ENCODE measurements around the gene ABCC4.

The ABCC4 gene, protein sequence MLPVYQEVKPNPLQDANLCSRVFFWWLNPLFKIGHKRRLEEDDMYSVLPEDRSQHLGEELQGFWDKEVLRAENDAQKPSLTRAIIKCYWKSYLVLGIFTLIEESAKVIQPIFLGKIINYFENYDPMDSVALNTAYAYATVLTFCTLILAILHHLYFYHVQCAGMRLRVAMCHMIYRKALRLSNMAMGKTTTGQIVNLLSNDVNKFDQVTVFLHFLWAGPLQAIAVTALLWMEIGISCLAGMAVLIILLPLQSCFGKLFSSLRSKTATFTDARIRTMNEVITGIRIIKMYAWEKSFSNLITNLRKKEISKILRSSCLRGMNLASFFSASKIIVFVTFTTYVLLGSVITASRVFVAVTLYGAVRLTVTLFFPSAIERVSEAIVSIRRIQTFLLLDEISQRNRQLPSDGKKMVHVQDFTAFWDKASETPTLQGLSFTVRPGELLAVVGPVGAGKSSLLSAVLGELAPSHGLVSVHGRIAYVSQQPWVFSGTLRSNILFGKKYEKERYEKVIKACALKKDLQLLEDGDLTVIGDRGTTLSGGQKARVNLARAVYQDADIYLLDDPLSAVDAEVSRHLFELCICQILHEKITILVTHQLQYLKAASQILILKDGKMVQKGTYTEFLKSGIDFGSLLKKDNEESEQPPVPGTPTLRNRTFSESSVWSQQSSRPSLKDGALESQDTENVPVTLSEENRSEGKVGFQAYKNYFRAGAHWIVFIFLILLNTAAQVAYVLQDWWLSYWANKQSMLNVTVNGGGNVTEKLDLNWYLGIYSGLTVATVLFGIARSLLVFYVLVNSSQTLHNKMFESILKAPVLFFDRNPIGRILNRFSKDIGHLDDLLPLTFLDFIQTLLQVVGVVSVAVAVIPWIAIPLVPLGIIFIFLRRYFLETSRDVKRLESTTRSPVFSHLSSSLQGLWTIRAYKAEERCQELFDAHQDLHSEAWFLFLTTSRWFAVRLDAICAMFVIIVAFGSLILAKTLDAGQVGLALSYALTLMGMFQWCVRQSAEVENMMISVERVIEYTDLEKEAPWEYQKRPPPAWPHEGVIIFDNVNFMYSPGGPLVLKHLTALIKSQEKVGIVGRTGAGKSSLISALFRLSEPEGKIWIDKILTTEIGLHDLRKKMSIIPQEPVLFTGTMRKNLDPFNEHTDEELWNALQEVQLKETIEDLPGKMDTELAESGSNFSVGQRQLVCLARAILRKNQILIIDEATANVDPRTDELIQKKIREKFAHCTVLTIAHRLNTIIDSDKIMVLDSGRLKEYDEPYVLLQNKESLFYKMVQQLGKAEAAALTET (N-terminal part only)

DNA sequence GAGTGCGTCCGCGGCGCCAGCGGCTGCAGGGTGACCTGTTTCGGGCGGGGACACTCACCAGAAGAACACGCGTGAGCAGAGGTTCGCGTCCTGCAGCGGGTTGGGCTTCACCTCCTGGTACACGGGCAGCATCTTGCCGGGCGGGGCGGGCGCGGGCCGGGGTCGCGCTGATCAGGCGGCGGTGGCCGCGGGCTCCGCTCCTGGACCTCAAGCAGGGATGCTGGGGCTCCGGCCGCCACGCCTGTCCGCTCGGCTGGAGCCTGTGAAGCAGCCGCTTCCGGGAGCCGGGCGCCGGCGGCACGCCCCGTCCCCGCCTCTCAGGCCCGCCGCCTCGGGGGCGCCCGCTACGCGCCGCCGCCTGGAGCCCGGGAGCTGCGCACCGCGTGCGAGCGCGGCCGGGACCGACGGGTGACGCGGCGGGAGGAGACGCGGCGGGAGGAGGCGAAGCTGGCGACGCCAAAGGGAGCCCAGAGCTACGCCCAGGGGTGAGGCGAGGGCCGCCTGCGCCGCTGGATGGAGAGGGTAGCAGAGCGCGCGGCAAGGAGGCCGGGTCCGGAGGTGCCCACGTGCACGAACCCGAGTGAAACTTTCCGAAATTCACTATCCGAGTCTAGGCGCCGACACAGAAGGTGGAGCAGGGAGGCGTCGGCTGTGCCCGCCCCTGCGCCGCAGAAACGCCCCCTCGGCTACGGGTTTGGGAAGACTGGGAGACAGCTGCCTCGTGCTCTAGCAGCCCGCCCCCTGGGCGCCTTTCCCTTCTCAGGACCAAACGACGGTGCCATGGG lies at the start of gene ABCC4:
Gene ABCC4, minus strand, starts transcription at position 269 of the 785 bp plus-strand sequence. Its CDS starts 137 bp downstream, at position 132.
- no peak for FAIRE-seq
- DNase-seq (ENCODE audit: low spot score), result peak; percentile 75

- FAIRE-seq, result no peak
- DNase-seq (ENCODE audit: low spot score), result peak; percentile 12
These were observed 48.0 kb upstream of the ABCC4 start for GRCh38 chr13:95349267-95349666.

- FAIRE-seq (no peak), DNase-seq (ENCODE audit: low spot score) (no peak)
These were observed 42.7 kb upstream of the ABCC4 start for GRCh38 chr13:95343944-95344343.

GRCh38 chr13:95341441-95341840 lies 40.2 kb upstream of the ABCC4 start:
- FAIRE-seq, result no peak

GRCh38 chr13:95338905-95339304 lies 37.7 kb upstream of the ABCC4 start:
- DNase-seq (ENCODE audit: low spot score), result no peak
- no peak for FAIRE-seq

More at GRCh38 chr13:95341441-95341840, 40.2 kb upstream of the ABCC4 start:
- no peak for DNase-seq (ENCODE audit: low spot score)

GRCh38 chr13:95337597-95337996 lies 36.3 kb upstream of the ABCC4 start:
- FAIRE-seq, result no peak
- no peak for DNase-seq (ENCODE audit: low spot score)

DNA sequence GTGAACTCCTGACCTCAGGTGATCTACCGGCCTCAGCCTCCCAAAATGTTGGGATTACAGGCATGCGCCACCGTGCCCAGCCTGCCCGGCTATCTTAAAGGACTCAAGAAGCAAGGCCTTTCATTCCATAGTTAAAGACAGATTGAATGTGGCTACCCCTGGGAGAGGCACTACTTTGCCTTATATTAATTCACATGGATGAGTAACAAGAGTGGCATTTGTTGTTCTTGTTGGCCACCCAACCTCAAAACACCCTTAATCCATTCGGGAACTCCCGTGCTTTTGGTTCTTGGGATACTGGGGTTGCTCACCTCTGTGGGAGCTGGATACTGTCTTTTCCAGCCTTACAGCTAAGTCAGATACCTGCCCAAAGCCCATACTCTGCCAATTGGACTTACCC lies 34.4 kb upstream of the ABCC4 start:
- FAIRE-seq, result no peak

DNA sequence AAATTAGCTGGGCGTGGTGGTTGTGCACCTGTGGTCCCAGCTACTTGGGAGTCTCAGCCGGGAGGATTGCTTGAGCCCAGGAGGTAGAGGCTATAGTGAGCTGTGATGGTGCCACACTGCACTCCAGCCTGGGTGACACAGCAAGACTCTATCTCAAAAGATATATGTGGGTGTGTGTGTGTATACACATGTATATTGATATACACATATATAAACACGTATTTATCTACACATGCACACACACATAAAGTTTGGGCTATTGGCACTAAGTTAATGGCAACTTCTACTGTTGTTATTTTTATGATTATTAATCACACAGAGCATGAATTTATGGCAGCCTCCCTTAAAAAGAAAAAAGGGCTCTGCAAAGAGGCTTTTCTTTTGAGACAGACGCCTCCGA lies 27.1 kb upstream of the ABCC4 start:
- DNase-seq (ENCODE audit: low spot score) (no peak), FAIRE-seq (no peak)

More for the DNA sequence above, 34.4 kb upstream of the ABCC4 start:
- DNase-seq (ENCODE audit: low spot score), result peak; percentile 27

- DNase-seq (ENCODE audit: low spot score) (no peak), FAIRE-seq (no peak)
These were observed 25.9 kb upstream of the ABCC4 start for GRCh38 chr13:95327190-95327589.

GRCh38 chr13:95326695-95327094 lies 25.4 kb upstream of the ABCC4 start:
- DNase-seq (ENCODE audit: low spot score), result no peak
- no peak for FAIRE-seq

DNA sequence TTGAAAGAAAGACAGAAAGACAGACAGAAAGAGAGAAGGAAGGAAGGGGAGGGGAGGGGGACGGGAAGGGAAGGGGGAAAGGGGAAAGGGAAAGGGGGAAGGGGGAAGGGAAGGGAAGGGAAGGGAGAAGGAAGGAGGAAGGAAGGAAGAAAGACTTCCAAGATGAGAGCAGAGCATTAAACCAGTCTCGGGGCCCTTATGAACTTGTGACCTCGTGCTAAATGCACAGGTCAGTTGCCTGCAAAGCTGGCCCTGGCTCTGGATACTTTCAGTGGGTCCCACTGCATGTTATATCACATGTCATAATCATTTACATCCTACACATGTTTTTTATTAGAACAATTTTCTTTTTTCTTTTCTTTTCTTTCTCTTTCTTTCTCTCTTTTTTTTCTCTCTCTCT lies 24.2 kb upstream of the ABCC4 start:
- DNase-seq (ENCODE audit: low spot score), result no peak

DNA sequence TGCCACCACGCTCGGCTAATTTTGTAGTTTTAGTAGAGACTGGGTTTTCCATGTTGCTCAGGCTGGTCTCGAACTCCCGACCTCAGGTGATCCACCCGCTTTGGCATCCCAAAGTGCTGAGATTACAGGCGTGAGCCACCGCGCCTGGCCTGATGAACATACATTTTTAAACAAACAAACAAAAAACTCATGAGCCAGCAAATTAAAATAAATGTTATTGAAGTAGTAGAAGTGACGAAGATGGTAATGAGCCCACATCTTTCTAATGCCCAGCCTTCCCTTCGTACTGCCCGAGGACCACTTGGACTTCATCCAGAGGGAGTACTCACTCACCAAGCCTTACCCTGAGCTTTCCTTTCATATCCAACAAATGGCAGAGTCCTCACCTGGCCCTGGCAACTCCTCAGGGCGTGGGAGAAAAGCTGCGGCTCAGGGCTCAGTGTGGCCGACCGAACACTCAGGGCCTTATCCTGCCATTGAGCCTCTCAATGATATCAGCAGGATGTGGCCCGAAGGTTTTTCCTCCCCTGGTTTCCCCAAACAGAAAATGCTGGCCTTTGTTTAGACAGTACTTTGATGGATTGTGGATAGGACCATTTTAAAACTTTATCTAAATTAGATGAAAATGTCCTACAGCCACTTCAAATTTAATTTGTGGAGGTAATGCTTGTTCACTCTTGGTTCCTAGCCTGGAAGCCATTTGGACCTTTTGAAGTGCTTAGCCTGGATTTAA lies 22.8 kb upstream of the ABCC4 start:
- no peak for FAIRE-seq
- DNase-seq (ENCODE audit: low spot score), result no peak

More for the DNA sequence above, 24.2 kb upstream of the ABCC4 start:
- no peak for FAIRE-seq

DNA sequence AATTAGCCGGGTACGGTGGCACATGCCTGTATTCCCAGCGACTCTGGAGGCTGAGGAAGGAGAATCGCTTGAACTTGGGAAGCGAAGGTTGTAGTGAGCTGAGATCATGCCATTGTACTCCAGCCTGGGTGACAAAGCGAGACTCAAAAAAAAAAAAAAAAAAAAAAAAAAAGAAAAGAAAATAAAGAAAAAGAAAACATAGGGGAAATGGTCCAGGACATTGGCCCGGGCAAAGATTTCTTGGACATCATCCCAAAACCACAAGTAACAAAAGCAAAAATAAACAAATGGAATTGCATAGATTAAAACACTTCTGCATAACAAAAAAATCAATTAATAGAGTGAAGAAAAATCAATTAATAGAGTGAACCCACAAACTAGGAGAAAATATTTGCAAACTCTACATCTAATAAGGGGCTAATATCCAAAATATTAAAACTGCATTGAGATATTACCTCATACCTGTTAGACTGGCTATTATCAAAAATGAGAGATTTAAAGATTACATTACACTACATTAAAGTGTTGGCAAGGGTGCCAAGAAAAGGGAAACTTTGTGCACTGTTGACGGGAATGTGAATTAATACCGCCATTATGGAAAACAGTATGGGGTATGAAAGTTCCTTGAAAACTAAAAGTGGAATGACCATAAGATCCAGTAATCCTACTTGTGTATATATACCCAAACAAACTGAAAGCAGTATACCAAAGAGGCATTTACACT lies 18.5 kb upstream of the ABCC4 start:
- no peak for DNase-seq (ENCODE audit: low spot score)
- no peak for FAIRE-seq

GRCh38 chr13:95317039-95317989 lies 16.1 kb upstream of the ABCC4 start:
- no peak for DNase-seq (ENCODE audit: low spot score)
- no peak for FAIRE-seq

GRCh38 chr13:95315752-95316151 lies 14.5 kb upstream of the ABCC4 start:
- DNase-seq (ENCODE audit: low spot score), result no peak
- FAIRE-seq, result no peak

DNA sequence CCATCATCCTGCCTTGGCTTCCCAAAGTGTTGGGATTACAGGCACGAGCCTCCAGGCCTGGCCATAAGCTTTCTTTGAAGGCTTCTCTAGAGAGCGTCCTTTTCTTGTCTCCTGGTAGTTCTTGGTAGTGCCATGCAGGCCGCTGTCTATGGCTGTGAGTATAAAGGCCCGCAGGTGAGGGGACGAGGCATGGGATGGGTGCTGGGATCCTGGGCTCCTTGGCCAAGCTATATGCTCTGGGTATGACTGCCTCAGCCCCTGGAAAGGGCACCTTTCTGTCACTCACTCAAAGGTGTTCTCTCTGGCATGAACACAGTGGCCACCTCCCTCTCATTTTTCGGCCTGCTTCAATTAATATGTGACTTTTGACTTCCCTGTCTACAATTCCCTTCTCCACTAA lies 6.3 kb upstream of the ABCC4 start:
- FAIRE-seq, result no peak
- no peak for DNase-seq (ENCODE audit: low spot score)

- no peak for DNase-seq (ENCODE audit: low spot score)
These were observed 3.2 kb upstream of the ABCC4 start for GRCh38 chr13:95304453-95304852.

DNA sequence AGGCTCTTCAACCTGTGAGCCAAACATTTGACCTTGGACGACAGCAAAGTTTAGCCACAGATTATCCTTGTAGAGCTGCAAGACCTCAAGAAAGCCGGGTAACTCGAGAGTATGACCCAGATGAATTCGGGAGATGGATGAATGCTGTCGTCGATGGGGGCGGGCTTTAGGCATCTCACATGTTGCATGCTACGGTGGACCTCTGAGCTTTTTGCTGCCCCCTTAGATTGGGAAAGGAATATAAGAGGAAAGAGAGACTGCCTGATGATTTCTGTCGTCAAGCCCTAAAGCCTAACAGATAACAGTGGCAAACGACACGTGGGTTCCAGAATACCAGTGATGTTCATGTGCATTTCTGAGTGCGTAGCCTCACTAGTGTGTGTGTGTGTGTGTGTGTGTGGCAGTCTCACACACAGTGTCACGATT lies 730 bp upstream of the ABCC4 start:
- no peak for FAIRE-seq

More at GRCh38 chr13:95304453-95304852, 3.2 kb upstream of the ABCC4 start:
- no peak for FAIRE-seq

More for the DNA sequence above, 730 bp upstream of the ABCC4 start:
- DNase-seq (ENCODE audit: low spot score), result no peak

Data from urothelium cell line (cell line).